ENCODE results near the gene MDFI.

GRCh38 chr6:41640426-41640825 is 2.2 kb downstream of the MDFI start:
- no peak for TF ChIP-seq REST (IDR thresholded peaks at IDR 0.05)
- TF ChIP-seq CTCF (IDR thresholded peaks at IDR 0.05; ENCODE audit: low read depth, low read length, missing input control), result no peak
- TF ChIP-seq FOXA1 (IDR thresholded peaks at IDR 0.05), result no peak
- no peak for TF ChIP-seq YY1 (IDR thresholded peaks at IDR 0.05)
- no peak for TF ChIP-seq ATF3 (IDR thresholded peaks at IDR 0.05)
- no peak for TF ChIP-seq ZBTB33 (IDR thresholded peaks at IDR 0.05)
- no peak for TF ChIP-seq HNF4G (IDR thresholded peaks at IDR 0.05)
- TF ChIP-seq SP1 (IDR thresholded peaks at IDR 0.05), result no peak
- TF ChIP-seq MAX (IDR thresholded peaks at IDR 0.05), result no peak
- no peak for TF ChIP-seq RAD21 (IDR thresholded peaks at IDR 0.05)

Measured in liver (tissue), 3 donors.